Measurements from ENCODE around the gene ARHGEF12.

Gene ARHGEF12

GRCh38 chr11:120324932-120325810, 11.0 kb upstream of the ARHGEF12 start, which contains the start of gene TLCD5:
TLCD5 (plus strand) TSS chr11:120325299; CDS start chr11:120327442, 2,143 bp downstream.
- no peak for FAIRE-seq

- FAIRE-seq: no peak
Measured at GRCh38 chr11:120326228-120326627, 10.0 kb upstream of the ARHGEF12 start.

- FAIRE-seq: peak; percentile 96
Measured at GRCh38 chr11:120326845-120327281, 9.3 kb upstream of the ARHGEF12 start.

- no peak for FAIRE-seq
Measured at GRCh38 chr11:120327311-120327710, 8.9 kb upstream of the ARHGEF12 start.

- FAIRE-seq: no peak
Measured at GRCh38 chr11:120329556-120329955, 6.7 kb upstream of the ARHGEF12 start.

GRCh38 chr11:120330045-120330444, 6.2 kb upstream of the ARHGEF12 start:
- no peak for FAIRE-seq

GRCh38 chr11:120331301-120331996, 4.8 kb upstream of the ARHGEF12 start:
- FAIRE-seq: no peak

GRCh38 chr11:120332822-120333716, 3.1 kb upstream of the ARHGEF12 start:
- no peak for FAIRE-seq

- FAIRE-seq: no peak
Measured at GRCh38 chr11:120333801-120334200, 2.4 kb upstream of the ARHGEF12 start.

GRCh38 chr11:120334332-120334731, 1.9 kb upstream of the ARHGEF12 start:
- peak; percentile 21 for FAIRE-seq

GRCh38 chr11:120334894-120335462, 1.2 kb upstream of the ARHGEF12 start:
- FAIRE-seq: peak; percentile 55

- FAIRE-seq: no peak
Measured at GRCh38 chr11:120335556-120335907, 681 bp upstream of the ARHGEF12 start.

- FAIRE-seq: no peak
Measured at GRCh38 chr11:120336641-120337354, 585 bp downstream of the ARHGEF12 start.

GRCh38 chr11:120337355-120338106, 1.3 kb downstream of the ARHGEF12 start:
- peak; percentile 13 for FAIRE-seq

- no peak for FAIRE-seq
Measured at GRCh38 chr11:120338107-120338933, 2.1 kb downstream of the ARHGEF12 start.

GRCh38 chr11:120339394-120339890, 3.2 kb downstream of the ARHGEF12 start:
- peak; percentile 9 for FAIRE-seq

GRCh38 chr11:120340529-120340928, 4.3 kb downstream of the ARHGEF12 start:
- peak; percentile 86 for FAIRE-seq

GRCh38 chr11:120342226-120342625, 6.0 kb downstream of the ARHGEF12 start:
- no peak for FAIRE-seq

- no peak for FAIRE-seq
Measured at GRCh38 chr11:120342678-120343077, 6.5 kb downstream of the ARHGEF12 start.

GRCh38 chr11:120343429-120343828, 7.2 kb downstream of the ARHGEF12 start:
- FAIRE-seq: no peak
